Measurements from ENCODE around the gene ZNF177.

ZNF177 gene

GRCh38 chr19:9431475-9431874, 68.7 kb downstream of the ZNF177 start:
- DNase-seq: no peak
